GM12865 (cell line): ENCODE results near the gene LYPD6B.
A peak's percentile ranks its signal among the peaks of the same experiment; 100 is the strongest.

Experiments used
- DNase-seq: peaks from one replicate; pipeline ENCODE4 v3.0.0; 2010; ENCODE audit warnings: low read depth
- H3K4me3 ChIP-seq: 2 replicates; pipeline ENCODE4 v1.5.1; 2011; ENCODE audit warnings: mild to moderate bottlenecking, low read depth, low read length, control low read depth
- CTCF ChIP-seq: IDR thresholded peaks from 2 replicates; pipeline ENCODE4 v1.5.1; 2011; ENCODE audit warnings: low read length, control low read depth, low read depth, inconsistent platforms; ENCODE audit not compliant: insufficient read depth; ENCODE audit errors: missing control alignments

The LYPD6B gene

GRCh38 chr2:149050188-149050587, 11.7 kb downstream of the LYPD6B start:
- no peak overlapping the region for H3K4me3 ChIP-seq
- peak; percentile 76 for DNase-seq
- TF ChIP-seq CTCF: no peak

GRCh38 chr2:149055751-149056150, 17.3 kb downstream of the LYPD6B start:
- no peak overlapping the region for H3K4me3 ChIP-seq
- no peak for TF ChIP-seq CTCF
- DNase-seq: no peak

GRCh38 chr2:149056541-149057255, 18.2 kb downstream of the LYPD6B start:
- no peak overlapping the region for H3K4me3 ChIP-seq
- no peak for DNase-seq
- TF ChIP-seq CTCF: no peak

GRCh38 chr2:149057401-149057800, 18.9 kb downstream of the LYPD6B start:
- DNase-seq: no peak
- H3K4me3 ChIP-seq: no peak overlapping the region
- TF ChIP-seq CTCF: no peak

GRCh38 chr2:149058936-149059335, 20.4 kb downstream of the LYPD6B start:
- no peak for DNase-seq
- TF ChIP-seq CTCF: no peak
- no peak overlapping the region for H3K4me3 ChIP-seq

- TF ChIP-seq CTCF: no peak
- DNase-seq: no peak
- no peak overlapping the region for H3K4me3 ChIP-seq
Measured at GRCh38 chr2:149059822-149060221, 21.3 kb downstream of the LYPD6B start.
